Activated effector memory CD4-positive, alpha-beta T cell treated with Interleukin-2 at 50 U/mL for 16 hours (primary cell): Measurements from ENCODE around the gene PLEKHA7.
"Not testable (repeated sequence)": the region's sequence is repeated elsewhere in the genome, so short reads cannot be mapped to it uniquely, and the experiment has no call there.

Source experiments
- DNase-seq: peaks from one replicate; pipeline ENCODE4 v3.0.0-alpha.2; 2020

Gene PLEKHA7, protein sequence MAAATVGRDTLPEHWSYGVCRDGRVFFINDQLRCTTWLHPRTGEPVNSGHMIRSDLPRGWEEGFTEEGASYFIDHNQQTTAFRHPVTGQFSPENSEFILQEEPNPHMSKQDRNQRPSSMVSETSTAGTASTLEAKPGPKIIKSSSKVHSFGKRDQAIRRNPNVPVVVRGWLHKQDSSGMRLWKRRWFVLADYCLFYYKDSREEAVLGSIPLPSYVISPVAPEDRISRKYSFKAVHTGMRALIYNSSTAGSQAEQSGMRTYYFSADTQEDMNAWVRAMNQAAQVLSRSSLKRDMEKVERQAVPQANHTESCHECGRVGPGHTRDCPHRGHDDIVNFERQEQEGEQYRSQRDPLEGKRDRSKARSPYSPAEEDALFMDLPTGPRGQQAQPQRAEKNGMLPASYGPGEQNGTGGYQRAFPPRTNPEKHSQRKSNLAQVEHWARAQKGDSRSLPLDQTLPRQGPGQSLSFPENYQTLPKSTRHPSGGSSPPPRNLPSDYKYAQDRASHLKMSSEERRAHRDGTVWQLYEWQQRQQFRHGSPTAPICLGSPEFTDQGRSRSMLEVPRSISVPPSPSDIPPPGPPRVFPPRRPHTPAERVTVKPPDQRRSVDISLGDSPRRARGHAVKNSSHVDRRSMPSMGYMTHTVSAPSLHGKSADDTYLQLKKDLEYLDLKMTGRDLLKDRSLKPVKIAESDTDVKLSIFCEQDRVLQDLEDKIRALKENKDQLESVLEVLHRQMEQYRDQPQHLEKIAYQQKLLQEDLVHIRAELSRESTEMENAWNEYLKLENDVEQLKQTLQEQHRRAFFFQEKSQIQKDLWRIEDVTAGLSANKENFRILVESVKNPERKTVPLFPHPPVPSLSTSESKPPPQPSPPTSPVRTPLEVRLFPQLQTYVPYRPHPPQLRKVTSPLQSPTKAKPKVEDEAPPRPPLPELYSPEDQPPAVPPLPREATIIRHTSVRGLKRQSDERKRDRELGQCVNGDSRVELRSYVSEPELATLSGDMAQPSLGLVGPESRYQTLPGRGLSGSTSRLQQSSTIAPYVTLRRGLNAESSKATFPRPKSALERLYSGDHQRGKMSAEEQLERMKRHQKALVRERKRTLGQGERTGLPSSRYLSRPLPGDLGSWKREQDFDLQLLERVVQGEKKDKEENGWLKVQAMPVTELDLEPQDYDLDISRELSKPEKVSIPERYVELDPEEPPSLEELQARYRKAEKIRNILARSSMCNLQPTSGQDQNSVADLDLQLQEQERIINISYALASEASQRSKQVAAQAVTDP

DNA sequence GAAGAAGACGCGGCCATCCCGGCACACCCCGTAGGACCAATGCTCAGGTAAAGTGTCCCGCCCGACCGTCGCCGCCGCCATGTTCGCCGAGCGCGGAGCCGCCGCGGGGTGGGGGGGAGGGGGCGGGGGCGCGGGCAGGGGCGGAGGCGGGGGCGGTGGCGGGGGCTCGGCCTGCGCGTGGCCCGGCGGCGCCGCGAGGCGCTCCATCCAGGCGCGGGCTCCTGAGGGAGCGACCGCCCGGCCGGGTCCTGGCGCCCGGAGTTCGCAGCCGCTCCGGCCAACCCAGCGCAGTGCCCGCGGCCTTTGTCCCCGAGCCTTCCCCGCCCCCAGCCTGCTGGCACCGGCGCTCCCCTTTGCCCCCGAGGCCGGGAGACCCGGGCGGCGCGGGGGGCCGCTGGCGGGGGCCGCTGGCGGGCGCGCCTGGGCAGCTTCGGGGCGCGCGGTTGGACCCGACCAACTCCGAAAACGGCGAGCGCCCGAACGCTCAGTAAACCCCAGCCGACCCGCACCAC is at the start of gene PLEKHA7:
Gene PLEKHA7 (minus strand): TSS at position 94 of the 512 bp plus-strand sequence. CDS start 13 bp downstream, at position 81.
- peak; percentile 5 for DNase-seq

DNA sequence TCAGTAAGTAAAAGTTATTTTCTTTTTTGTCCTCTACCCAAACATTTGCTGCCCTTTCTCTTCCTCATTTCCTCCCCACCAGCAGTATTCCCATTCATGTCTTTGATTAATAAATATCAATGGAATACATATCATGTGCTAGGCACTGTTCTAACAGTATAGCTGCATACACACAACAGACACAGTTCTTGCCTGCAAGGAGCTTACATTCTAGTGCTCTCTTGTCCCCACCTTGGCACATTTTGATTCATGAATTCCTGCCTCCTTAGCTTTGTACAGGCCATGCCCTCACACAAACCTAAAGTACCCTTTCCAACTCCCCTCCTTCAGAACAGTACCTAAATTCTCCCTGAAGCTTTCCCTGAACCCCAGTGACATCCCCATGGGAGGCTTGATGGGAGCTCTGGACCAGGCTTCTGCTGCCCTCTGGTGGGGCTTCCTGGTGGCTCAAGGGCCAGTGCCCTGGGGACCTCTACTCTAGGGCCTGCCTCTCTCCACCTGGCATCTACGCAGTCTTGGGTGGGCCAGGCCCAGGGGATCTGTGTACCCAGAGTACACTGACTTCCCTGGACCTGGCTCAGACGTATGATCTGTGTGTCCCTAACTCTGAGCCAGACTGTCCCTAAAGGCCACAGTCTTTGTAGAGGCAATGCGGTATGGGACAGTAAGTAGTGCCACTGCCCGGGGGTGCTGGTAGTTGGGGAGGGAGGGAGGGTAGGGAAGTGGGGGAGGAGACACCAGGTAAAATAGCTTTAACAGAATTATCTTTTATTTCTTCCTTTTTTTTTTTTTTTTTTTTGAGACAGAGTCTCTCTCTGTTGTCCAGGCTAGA is 49.2 kb upstream of the PLEKHA7 start:
- DNase-seq = no peak

DNA sequence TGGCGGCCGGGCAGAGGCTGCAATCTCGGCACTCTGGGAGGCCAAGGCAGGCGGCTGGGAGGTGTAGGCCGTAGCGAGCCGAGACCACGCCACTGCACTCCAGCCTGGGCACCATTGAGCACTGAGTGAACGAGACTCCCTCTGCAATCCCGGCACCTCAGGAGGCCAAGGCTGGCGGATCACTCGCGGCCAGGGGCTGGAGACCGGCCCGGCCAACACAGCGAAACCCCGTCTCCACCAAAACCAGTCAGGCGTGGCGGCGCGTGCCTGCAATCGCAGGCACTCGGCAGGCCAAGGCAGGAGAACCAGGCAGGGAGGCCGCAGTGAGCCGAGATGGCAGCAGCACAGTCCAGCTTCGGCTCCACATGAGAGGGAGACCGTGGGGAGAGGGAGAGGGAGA is 36.9 kb upstream of the PLEKHA7 start:
- DNase-seq = not testable (repeated sequence)

DNA sequence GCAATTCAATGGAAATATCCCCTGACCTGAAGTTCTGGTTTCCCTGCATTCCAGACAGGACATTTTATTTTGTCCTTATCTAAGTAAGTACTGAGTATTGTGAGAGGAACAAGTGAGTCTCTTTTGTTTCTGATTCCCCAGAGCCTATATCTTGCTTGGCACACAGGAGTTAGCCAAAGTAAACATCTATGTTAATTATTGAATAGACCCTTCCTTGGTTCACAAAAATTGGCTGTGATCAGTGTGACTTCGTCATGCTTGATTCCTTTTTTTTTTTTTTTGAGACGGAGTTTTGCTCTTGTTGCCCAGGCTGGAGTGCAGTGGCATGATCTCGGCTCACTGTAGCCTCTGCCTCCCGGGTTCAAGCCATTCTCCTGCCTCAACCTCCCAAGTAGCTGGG is 34.3 kb upstream of the PLEKHA7 start:
- not testable (repeated sequence) for DNase-seq

DNA sequence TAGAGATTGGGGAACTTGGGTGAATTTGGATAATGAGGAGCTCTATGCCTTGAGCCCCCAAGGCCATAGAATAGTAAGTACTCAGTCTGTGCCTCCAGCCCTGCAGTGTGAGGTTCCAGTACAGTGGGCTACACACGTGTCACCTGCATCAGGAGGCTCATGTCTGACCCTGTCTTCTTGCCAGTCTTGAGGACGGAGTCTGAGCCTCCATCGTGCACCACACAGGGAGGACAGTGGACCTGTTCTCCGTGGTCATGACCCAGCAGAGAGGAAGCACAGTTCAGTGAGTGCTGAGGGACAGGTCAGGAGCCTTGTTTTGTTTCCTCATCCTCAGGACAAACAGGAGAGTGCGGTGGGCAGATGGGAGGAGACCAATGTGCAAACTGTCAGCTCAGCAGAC is 32.5 kb upstream of the PLEKHA7 start:
- DNase-seq = no peak

DNA sequence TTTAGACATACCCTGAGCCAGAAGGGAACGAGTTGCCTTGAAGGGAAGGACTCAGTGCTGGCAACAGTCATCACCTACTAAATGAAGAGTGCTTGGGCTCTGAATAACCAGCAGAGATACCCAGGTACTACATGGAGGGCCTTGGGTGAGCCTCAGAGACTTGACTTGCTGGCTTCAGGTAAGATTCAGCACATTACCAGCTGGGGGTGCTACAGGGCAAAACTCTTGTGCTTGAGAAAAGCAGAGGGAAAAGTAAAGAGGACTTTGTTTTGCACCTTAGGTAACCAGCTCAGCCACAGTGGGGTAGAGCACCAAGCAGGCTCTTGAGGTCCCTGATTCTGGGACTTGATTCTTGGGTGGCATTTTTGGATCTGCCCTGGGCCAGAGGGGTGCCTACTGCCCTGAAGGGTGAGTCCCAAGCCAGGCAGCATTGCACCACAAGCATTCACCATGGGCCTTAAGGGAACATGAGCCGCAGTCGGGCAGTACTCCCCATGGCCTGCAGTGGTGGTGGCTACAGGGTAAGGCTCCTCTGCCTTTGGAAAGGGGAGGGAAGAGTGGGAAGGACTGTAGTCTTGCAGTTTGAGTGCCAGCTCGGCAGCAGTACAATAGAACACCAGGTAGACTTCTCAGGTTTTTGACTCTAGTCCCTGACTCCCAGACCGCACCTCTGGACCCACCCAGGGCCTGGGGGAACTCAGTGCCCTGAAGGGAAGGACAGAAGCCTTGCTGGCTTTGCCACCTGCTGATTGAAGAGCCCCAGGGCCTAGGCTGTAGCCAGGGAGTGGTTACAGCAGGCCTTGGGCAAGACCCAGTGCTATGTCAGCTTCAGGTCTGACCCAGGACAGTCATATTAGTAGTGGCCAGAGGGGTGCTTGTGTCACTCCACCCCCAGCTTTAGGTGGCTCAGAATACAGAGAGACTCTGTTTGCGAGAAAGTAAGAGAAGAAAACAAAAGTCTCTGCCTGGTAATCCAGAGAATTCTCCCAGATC is 22.7 kb upstream of the PLEKHA7 start:
- DNase-seq = no peak

DNA sequence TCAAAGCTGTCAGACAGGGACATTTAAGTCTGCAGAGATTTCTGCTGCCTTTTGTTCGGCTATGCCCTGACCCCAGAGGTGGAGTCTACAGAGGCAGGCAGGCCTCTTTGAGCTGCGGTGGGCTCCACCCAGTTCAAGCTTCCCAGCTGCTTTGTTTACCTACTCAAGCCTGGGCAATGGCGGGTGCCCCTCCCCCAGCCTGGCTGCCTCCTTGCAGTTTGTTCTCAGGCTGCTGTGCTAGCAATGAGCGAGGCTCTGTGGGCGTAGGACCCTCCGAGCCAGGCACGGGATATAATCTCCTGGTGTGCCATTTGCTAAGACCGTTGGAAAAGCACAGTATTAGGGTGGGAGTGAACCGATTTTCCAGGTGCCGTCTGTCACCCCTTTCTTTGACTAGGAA is 19.8 kb upstream of the PLEKHA7 start:
- DNase-seq = not testable (repeated sequence)

DNA sequence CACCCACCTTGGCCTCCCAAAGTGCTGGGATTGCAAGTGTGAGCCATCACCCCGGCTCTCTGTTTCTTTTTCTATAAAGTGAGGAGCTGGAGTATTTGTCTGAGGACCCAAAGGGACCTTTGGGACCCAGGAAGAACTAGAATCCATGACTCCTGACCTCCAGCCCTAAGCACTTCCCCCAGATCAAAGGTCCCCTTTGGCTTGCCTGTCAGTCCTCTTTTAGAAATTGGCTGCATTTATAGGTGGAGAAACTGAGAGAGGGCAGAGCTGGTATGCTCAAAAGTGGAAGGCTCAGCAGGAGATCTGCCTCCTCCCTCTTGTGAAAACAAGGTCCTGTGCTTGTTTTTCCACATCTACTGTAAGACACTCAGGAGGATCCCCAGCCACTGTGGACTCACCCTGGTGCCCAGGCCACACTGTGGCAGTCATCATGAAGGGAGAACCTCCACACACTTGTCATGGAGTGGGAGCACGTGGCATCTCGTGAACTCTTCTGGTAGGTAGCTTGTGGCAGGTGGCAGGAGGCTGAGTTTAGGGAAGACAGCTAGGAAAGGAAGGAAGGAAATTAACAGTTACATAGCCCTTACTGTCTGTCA is 12.4 kb upstream of the PLEKHA7 start:
- no peak for DNase-seq

DNA sequence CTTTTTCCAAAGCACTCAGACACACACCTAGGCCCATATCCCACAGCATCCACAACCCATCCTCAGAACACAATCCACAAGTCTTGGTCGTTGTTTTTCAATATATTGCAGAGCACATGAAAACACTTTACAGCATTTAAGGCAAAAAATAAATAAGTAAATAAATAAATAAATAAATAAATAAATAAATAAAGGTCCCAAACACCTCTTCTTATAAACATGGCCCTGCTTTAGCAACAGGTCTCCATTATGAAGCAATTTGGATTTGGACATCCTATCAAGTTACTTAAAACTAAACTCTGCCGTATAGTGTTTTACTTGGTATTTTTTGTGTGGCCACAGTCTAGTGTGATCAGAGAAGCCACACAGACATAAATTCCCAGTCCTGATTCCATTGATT is 10.7 kb upstream of the PLEKHA7 start:
- no peak for DNase-seq

DNA sequence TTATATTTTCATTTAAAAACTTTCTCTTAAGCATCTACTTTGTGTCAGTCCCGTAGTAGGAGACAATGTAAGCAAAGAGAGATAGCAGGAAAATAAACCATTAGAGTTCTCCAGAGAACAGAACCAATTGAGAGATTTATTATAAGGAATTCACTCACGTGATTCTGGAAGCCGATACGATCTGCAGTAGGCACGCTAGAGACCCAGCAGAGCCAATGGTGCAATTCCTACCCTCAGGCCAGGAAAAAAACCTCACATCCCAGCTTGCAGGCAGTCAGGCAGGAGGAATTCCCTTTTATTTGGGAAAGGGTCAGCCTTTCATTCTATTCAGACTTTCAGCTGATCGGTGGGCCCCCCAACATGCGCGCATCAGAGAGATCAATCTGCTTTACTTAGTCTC is 7.3 kb upstream of the PLEKHA7 start:
- DNase-seq = no peak

DNA sequence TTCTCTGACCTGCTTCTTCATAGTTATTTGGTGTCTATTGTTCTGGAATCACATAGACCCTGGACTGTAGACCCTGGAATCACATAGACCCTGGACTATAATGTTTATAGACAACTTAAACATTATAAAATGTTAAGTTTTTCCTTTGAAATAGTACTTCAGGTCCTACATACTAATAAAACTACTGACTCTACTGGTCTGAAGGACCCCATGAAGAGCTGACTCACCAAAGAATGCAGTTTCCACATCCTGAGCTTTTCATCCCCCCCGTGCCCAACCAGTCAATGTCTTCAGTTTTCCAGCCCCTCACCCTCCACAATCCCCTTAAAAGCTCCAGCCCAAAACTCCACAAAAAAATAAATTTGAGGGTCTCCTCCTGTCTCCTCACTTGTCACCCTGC is 6.6 kb upstream of the PLEKHA7 start:
- no peak for DNase-seq

DNA sequence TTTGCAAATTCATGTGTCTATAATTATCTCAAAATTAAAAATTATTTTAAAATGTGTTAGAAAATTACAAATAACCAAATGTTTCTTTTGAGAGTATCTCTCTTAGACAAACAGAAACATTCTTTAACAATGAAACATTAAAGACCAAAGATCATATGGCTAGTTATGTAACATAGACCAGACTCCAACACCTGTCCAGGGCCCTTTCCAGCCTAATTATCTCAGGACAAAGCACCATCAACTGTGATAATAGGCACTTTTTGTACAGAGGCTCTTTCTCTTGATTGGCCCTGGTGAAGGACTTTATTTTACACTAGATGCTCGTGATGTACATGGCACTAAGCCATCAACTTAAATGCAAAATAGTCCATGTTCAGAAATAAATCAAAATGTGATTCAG is 5.0 kb upstream of the PLEKHA7 start:
- DNase-seq = no peak

DNA sequence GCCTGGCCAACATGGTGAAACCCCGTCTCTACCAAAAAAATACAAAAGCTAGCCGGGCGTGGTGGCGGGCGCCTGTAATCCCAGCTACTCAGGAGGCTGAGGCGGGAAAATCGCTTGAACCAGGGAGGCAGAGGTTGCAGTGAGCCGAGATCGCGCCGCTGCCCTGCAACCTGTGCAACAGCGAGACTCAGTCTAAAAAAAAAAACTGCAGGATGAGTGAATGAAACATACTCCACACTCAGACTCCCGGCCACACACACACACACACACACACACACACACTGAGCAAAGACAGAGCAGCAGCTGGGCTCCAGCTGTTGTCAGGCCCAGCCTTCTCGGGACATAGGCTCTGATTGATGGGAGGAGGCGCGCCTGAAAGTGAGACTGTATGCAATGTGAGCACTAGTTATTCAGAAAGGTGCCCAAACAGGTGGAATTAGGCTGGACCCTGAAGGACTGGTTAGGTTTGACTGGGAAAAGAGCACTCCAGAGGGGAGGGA is 1.5 kb upstream of the PLEKHA7 start:
- no peak for DNase-seq

DNA sequence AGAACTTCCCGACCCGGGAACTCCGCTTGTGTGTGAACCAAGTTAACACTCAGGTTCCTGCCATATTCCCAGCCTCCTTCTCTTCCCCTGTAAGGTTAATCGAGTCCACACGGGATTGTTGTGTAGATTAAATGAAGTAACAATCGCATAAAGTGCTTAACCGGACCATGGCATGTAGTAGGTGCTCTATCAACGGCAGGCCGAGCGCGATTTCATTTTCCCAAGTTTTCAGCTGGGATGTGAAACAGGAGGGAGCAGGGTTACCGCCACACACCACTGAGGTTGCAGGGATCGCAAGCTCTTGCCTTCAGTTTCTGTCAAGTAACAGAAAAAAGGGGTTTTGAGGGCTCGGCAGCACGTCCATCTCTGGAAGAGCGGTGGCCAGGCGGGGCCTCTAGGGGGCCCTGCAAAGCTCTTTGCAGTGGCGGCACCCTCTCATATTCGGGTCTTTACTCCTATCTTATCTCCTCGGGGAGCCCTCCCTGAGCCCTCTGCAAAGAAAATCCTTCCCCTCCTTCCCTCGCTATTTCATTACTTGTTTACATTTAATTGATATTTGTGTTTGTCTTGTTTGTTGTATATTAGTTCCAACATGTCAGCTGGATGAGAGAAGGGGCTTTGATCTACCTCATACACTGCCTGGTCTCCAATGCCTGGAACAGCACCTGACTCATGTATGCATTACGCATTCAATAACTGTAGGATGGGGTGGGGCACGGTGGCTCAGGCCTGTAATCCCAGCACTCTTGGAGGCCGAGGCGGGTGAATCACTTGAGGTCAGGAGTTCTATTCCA is 816 bp upstream of the PLEKHA7 start:
- peak; percentile 11 for DNase-seq

DNA sequence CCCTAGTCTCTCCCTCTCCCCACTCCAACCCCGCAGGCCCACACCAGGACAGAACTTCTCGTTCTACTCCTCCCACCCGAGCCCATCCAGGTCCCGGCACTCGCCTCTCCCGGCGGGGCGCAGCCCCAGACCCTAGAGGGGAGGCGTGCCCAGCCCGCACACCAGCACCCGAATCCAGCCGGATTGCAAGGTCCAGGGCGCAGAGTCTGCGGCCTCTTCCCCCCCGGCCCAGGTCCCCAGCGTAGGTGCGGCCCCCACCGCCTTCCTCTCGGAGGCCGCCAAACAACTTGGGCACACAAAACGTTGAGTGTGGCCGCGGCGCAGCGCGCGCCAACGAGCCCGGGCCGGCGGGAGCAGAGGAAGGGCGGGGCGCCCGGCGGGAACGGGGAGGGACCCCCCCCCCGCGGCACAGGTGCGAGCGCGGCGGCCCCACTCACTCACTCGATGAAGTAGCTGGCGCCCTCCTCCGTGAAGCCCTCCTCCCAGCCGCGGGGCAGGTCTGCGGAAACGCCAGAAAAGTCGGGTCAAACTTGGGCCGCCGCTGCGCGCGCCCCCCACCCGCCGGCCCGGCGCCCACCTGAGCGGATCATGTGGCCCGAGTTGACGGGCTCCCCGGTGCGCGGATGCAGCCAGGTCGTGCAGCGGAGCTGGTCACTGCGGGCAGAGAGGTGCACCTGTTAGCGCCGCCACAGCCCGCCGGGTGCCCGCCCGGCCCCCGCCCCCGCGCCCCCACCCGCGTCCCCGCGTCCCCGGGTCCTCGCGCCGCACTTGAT is 480 bp downstream of the PLEKHA7 start:
- peak; percentile 19 for DNase-seq

DNA sequence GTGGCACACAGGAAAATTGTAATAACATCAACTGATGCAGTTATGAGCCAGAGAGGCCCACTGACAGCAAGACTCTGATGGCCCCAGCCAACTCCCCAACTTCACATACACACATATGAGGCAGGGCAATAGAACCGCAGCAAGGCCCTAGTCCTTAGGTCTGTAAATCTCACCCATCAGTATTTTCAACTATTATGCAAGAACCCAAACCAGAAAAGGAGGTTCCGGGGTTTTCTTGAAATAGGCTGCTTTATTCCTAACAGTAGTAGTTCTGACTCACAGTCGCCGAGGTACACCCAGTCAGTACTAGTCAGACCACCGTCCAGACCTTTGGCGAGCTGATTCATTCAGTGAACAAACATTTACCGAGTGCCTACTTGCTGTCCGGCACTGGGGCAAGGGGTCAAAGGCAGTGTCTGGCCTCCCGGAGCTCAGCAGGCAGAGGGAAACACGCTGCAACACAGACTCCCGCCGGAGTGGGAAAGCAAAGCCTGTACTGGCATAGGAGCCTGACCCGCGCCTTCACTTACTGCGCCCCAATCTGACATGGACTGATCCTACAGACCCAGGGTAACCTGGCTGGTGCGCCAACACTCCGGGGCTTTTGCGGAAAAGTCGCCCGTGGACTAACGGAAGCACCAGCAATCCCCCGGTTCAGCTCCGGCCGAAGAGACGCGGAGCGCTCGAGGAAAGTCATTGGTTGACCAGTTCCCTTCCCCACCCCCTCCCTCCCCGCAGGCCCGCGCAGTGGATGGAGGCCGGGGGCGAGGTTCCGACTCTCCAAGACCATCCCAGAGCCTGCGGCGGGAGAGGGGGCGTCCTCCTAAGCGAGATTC is 1.3 kb downstream of the PLEKHA7 start:
- DNase-seq = no peak

DNA sequence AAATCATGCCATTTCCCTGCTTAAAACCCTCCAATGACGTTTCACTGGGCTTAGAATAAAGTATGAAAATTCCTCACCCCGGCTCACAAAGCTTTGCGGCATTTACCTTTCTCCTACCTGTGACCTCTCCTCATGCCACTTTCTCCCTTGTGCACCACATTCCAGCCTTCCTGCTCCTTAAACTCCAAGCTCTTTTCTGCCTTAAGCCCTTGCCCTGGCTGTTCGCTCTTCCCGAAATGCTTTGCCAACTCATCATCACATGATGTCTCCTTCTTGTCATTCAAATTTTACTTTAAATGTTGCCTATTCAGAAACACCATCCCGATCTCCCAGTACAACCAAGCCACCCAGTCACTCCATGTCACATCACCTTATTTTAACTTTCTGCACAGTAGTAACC is 2.0 kb downstream of the PLEKHA7 start:
- no peak for DNase-seq
